HepG2 (cell line): ENCODE results near the gene PCGF3.

Experiments used
- KAT2B ChIP-seq: fragments of 150-350 bp; IDR thresholded peaks from 2 replicates; pipeline ENCODE4 v1.6.1; 2014; ENCODE audit warnings: low read depth, low read length, borderline replicate concordance
- KLF13 ChIP-seq: sonication (generic); formaldehyde crosslinking; IDR thresholded peaks from 2 replicates; pipeline ENCODE4 v1.4.0; 2020; ENCODE audit warnings: mild to moderate bottlenecking, missing genetic modification reagents

DNA sequence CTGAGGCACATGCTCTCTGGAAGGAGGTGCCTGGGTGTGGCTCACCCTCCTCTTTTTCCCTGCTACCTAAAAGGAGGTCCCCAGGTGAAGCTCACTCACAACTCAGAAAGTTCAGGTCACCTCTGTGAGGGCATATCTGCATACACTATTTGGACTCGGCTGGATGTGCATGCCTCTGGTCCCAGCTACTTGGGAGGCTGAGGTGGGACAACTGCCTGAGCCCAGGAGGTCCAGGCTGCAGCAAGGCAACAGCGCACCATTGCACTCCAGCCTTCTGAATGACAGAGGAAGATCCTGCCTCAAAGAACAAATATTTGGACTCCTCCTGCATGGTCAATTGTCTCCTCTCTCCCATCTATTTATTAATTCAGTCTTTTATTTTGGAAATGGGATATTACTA lies 73.9 kb downstream of the PCGF3 start:
- TF ChIP-seq KAT2B = no peak
- no peak for TF ChIP-seq KLF13
